GM21619 (cell line): ENCODE results near the gene MPST.

ENCODE experiments used
- ATAC-seq: cut with Tn5 transposase; IDR thresholded peaks from one replicate; pipeline ENCODE4 v1.9.1; 2021; ENCODE audit not compliant: unreplicated experiment

Gene MPST

GRCh38 chr22:37000676-37001534 is 18.6 kb upstream of the MPST start:
- ATAC-seq = no peak

GRCh38 chr22:37001826-37002225 is 17.7 kb upstream of the MPST start:
- ATAC-seq = no peak

- no peak for ATAC-seq
Observed at GRCh38 chr22:37002633-37003032, 16.9 kb upstream of the MPST start.

- ATAC-seq = no peak
Observed at GRCh38 chr22:37007651-37008050, 11.9 kb upstream of the MPST start.

GRCh38 chr22:37008365-37008764 is 11.2 kb upstream of the MPST start:
- ATAC-seq = no peak

- no peak for ATAC-seq
Observed at GRCh38 chr22:37009490-37009889, 10.1 kb upstream of the MPST start.

GRCh38 chr22:37010174-37010573 is 9.4 kb upstream of the MPST start:
- ATAC-seq = no peak

GRCh38 chr22:37010976-37011375 is 8.6 kb upstream of the MPST start:
- no peak for ATAC-seq

- ATAC-seq = no peak
Observed at GRCh38 chr22:37011472-37011871, 8.1 kb upstream of the MPST start.

GRCh38 chr22:37012262-37012904 is 7.2 kb upstream of the MPST start:
- ATAC-seq = no peak

GRCh38 chr22:37012956-37013355 is 6.6 kb upstream of the MPST start:
- no peak for ATAC-seq

- ATAC-seq = no peak
Observed at GRCh38 chr22:37014415-37014806, 5.1 kb upstream of the MPST start.

- no peak for ATAC-seq
Observed at GRCh38 chr22:37014835-37015586, 4.5 kb upstream of the MPST start.

GRCh38 chr22:37015587-37015878 is 4.0 kb upstream of the MPST start:
- ATAC-seq = no peak

- ATAC-seq = no peak
Observed at GRCh38 chr22:37016134-37016910, 3.2 kb upstream of the MPST start.

- ATAC-seq = no peak
Observed at GRCh38 chr22:37017356-37017755, 2.2 kb upstream of the MPST start.

- no peak for ATAC-seq
Observed at GRCh38 chr22:37018086-37018814, 1.3 kb upstream of the MPST start.

- peak; percentile 21 for ATAC-seq
Observed at GRCh38 chr22:37018815-37019308, 680 bp upstream of the MPST start.

- no peak for ATAC-seq
Observed at GRCh38 chr22:37020192-37020479, 594 bp downstream of the MPST start.

GRCh38 chr22:37021041-37021440 is 1.5 kb downstream of the MPST start:
- ATAC-seq = no peak
